ENCODE results near the gene GRID2IP.

Gene GRID2IP

GRCh38 chr7:6516387-6516983 is 34.8 kb downstream of the GRID2IP start:
- peak; percentile 65 for DNase-seq

- no peak for DNase-seq
Observed at GRCh38 chr7:6513541-6513940, 37.7 kb downstream of the GRID2IP start.

GRCh38 chr7:6512892-6513291 is 38.4 kb downstream of the GRID2IP start:
- no peak for DNase-seq

- DNase-seq: no peak
Observed at GRCh38 chr7:6510476-6511133, 40.7 kb downstream of the GRID2IP start.

- DNase-seq: no peak
Observed at GRCh38 chr7:6508950-6509349, 42.3 kb downstream of the GRID2IP start.

GRCh38 chr7:6508539-6508938 is 42.7 kb downstream of the GRID2IP start:
- no peak for DNase-seq

GRCh38 chr7:6507906-6508305 is 43.4 kb downstream of the GRID2IP start:
- DNase-seq: no peak

- no peak for DNase-seq
Observed at GRCh38 chr7:6505685-6506559, 45.3 kb downstream of the GRID2IP start.

GRCh38 chr7:6504996-6505395 is 46.3 kb downstream of the GRID2IP start:
- no peak for DNase-seq

- no peak for DNase-seq
Observed at GRCh38 chr7:6502886-6503285, 48.4 kb downstream of the GRID2IP start.

GRCh38 chr7:6501586-6502564 is 49.4 kb downstream of the GRID2IP start:
- no peak for DNase-seq

- DNase-seq: no peak
Observed at GRCh38 chr7:6500691-6501090, 50.6 kb downstream of the GRID2IP start.

GRCh38 chr7:6497994-6498393 is 53.3 kb downstream of the GRID2IP start:
- no peak for DNase-seq

- no peak for DNase-seq
Observed at GRCh38 chr7:6497637-6497905, 53.7 kb downstream of the GRID2IP start.

GRCh38 chr7:6496842-6497636 is 54.2 kb downstream of the GRID2IP start:
- DNase-seq: no peak

GRCh38 chr7:6495597-6496262 is 55.5 kb downstream of the GRID2IP start:
- no peak for DNase-seq

- no peak for DNase-seq
Observed at GRCh38 chr7:6494365-6494764, 56.9 kb downstream of the GRID2IP start.

- no peak for DNase-seq
Observed at GRCh38 chr7:6491194-6491593, 60.1 kb downstream of the GRID2IP start.

- DNase-seq: no peak
Observed at GRCh38 chr7:6489612-6490011, 61.6 kb downstream of the GRID2IP start.

- no peak for DNase-seq
Observed at GRCh38 chr7:6487184-6487545, 64.1 kb downstream of the GRID2IP start.

GRCh38 chr7:6486438-6487183 is 64.7 kb downstream of the GRID2IP start:
- DNase-seq: no peak

Measured in effector CD4-positive, alpha-beta T cell (primary cell).